HepG2 (cell line): ENCODE results near the gene PDE4D. TPM values are rescaled to one million over a fixed set of nuclear protein-coding genes. Genes with fewer than 3 reads are reported as not detected.

ENCODE experiments used
- ATF7-NPFF ChIP-seq: sonication (generic); formaldehyde crosslinking; IDR thresholded peaks from 2 replicates; pipeline ENCODE4 v1.8.1; 2023; ENCODE audit warnings: mild to moderate bottlenecking, low read depth, missing genetic modification reagents, moderate library complexity
- CAMTA2 ChIP-seq: sonication (generic); formaldehyde crosslinking; IDR thresholded peaks from 2 replicates; pipeline ENCODE4 v1.4.0; 2020; ENCODE audit warnings: mild to moderate bottlenecking, missing genetic modification reagents, borderline replicate concordance
- CSRNP2 ChIP-seq: sonication (generic); formaldehyde crosslinking; conservative IDR thresholded peaks from 2 replicates; pipeline ENCODE4 v1.8.0; 2022; ENCODE audit warnings: low read depth, missing genetic modification reagents
- HDAC6 ChIP-seq: fragments of 200-600 bp; sonication (generic); IDR thresholded peaks from 2 replicates; pipeline ENCODE4 v1.7.0; 2017; ENCODE audit warnings: mild to moderate bottlenecking, antibody characterized with exemption, low read length, low read depth
- NFE2L2 ChIP-seq: fragments of 150-350 bp; IDR thresholded peaks from 2 replicates; pipeline ENCODE4 v1.6.1; 2014; ENCODE audit warnings: low read length
- PRMT3 ChIP-seq: sonication (generic); formaldehyde crosslinking; IDR thresholded peaks from 2 replicates; pipeline ENCODE4 v1.8.1; 2022; ENCODE audit warnings: low read depth, mild to moderate bottlenecking, moderate library complexity, missing genetic modification reagents, borderline replicate concordance
- SMAD1 ChIP-seq: sonication (generic); formaldehyde crosslinking; IDR thresholded peaks from 2 replicates; pipeline ENCODE4 v1.4.0; 2020; ENCODE audit warnings: missing genetic modification reagents, low read depth, mild to moderate bottlenecking, borderline replicate concordance
- YEATS4 ChIP-seq: sonication (generic); formaldehyde crosslinking; IDR thresholded peaks from 2 replicates; pipeline ENCODE4 v1.4.0; 2020; ENCODE audit warnings: missing genetic modification reagents, borderline replicate concordance
- polyA plus RNA-seq, 8 experiments: library from polyadenylated mRNA; depleted of rRNA in 3 of 8; stranded (reverse) in 7 of 8; unstranded in 1 of 8; fragments of >200 nt; fragmentation: Illumina TruSeq in 4 of 8; extraction: Trizol in 4 of 8; gene quantifications; 2 replicates each; pipeline versions ENCODE4 v1.2.1 to v1.2.3, GENCODE V29; 2011 to 2016; ENCODE audit warnings: low read depth in 4 of 8, missing spikeins in 1 of 8, mixed read lengths in 1 of 8; ENCODE audit not compliant: insufficient read depth in 1 of 8
- total RNA-seq, 5 experiments: library from RNA; depleted of rRNA; stranded (reverse); fragments of >200 nt; fragmentation: Illumina TruSeq; extraction: Trizol; gene quantifications; 2 replicates each; pipeline ENCODE4 v1.2.3, GENCODE V29; 2016; ENCODE audit warnings: low read depth in 1 of 5
- TF ChIP-seq, protein P1 (sequence below): sonication (generic); formaldehyde crosslinking; conservative IDR thresholded peaks from 2 replicates; pipeline ENCODE4 v1.8.0; 2022; ENCODE audit warnings: missing genetic modification reagents

The PDE4D gene
- total and polyA plus RNA-seq, 2 of the 13 experiments (the other 11 are each of a cell fraction or from before 2014, with no cell fraction given), result 7.0 to 12.2 TPM

DNA sequence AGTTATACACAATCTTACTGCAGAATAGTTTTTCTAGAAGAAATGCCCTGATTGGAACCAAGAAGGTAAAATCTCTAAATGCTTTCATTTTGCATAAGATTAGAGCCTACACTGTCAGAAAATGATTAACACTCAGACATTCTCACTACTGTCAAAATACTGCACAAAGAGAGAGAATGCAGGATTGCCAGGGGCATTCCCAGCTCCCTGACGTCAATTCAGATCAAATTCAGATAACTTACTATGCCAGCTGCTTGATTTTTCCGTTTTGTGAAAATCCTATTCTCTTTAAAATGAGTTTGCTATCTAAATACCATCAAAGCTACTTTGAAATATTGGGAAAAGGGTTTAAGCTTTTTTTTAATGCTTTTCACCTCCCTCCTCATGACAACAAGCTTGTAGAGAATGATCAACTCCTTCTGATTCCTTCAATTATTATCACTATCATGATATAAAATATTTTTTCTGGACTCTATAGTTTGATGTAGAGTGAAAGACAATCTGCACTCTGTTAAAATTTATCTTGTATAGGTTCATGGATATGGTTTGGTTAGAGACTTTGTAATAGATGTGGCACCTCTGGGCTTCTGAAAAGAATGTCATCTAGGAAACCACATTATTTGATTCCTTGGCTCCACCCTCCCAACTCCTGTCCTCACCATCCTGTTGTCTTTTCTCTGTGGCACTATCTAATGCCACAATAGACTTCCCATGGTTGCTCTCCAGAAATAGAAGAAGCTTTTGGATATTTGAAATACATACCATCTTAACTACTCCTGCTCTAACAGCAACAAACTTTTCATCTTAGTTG lies 407.7 kb downstream of the PDE4D start (continued):
- TF ChIP-seq, protein P1, sequence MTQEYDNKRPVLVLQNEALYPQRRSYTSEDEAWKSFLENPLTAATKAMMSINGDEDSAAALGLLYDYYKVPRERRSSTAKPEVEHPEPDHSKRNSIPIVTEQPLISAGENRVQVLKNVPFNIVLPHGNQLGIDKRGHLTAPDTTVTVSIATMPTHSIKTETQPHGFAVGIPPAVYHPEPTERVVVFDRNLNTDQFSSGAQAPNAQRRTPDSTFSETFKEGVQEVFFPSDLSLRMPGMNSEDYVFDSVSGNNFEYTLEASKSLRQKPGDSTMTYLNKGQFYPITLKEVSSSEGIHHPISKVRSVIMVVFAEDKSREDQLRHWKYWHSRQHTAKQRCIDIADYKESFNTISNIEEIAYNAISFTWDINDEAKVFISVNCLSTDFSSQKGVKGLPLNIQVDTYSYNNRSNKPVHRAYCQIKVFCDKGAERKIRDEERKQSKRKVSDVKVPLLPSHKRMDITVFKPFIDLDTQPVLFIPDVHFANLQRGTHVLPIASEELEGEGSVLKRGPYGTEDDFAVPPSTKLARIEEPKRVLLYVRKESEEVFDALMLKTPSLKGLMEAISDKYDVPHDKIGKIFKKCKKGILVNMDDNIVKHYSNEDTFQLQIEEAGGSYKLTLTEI (CRISPR knock-in tag), result no peak
- TF ChIP-seq PRMT3 (CRISPR knock-in tag) (no peak), YEATS4 (CRISPR knock-in tag) (no peak), SMAD1 (CRISPR knock-in tag) (no peak), CAMTA2 (no peak), ATF7-NPFF (CRISPR knock-in tag) (no peak), CSRNP2 (CRISPR knock-in tag) (no peak), NFE2L2 (no peak), HDAC6 (no peak)
